Right cardiac atrium (tissue), 5 donors: ENCODE results near the gene PRKCE. TPM values are rescaled to one million over a fixed set of nuclear protein-coding genes. Genes with fewer than 3 reads are reported as not detected.

Experiments used
- ATAC-seq, 2 donors: fragments of 200-7000 bp; cut with Tn5 transposase; one replicate each; pipeline versions ENCODE4 v1.8.0 to v1.9.1; 2020; ENCODE audit warnings: moderate library complexity in 2 of 2, mild to moderate bottlenecking in 1 of 2
- DNase-seq, 3 donors: peaks; one replicate each; pipeline ENCODE4 v3.0.0-alpha.2; 2020
- H3K27ac ChIP-seq: one replicate; pipeline ENCODE4 v1.5.1; 2013; ENCODE audit warnings: mild to moderate bottlenecking, low read length, control low read depth, moderate library complexity
- H3K27me3 ChIP-seq: one replicate; pipeline ENCODE4 v1.6.1; 2013; ENCODE audit not compliant: control insufficient read depth, insufficient read depth
- H3K4me1 ChIP-seq: one replicate; pipeline ENCODE4 v1.6.1; 2013; ENCODE audit warnings: low read length; ENCODE audit not compliant: control insufficient read depth, insufficient read depth
- H3K4me3 ChIP-seq: one replicate; pipeline ENCODE4 v1.5.1; 2013; ENCODE audit warnings: low read length, control low read depth
- H3K9me3 ChIP-seq: one replicate; pipeline ENCODE4 v1.6.1; 2013; ENCODE audit warnings: low read length; ENCODE audit not compliant: control insufficient read depth
- WGBS: extraction: QIAGEN DNeasy Blood & Tissue Kit; methylation state at CpG from one replicate; pipeline ENCODE4 v1.1.7; 2013; 5-methylcytosine and 5-hydroxymethylcytosine counted together
- intact Hi-C, 4 donors: fragments of 100-400 bp; cut with DNase I; formaldehyde crosslinking; loops; one replicate each; pipeline versions ENCODE4 v1.11.0 to v1.14.0; 2022 to 2023
- polyA plus RNA-seq: library from polyadenylated mRNA; stranded (reverse); fragments of 200-250 nt; gene quantifications from one replicate; pipeline ENCODE4 v1.2.3, GENCODE V29; 2013
- total RNA-seq, 4 donors: library from RNA; stranded (reverse); fragmentation: NEBNext Ultra II Directional; extraction: Animal tissue kit (Norgen Biotek cat#: 25700); gene quantifications; one replicate each; pipeline ENCODE4 v1.2.1, GENCODE V29; 2021
- donor health status: healthy with polysubstance abuse.
- donor health status: DM: no; HTN: yes; CAD: no.
- donor health status: DM: no; HTN: no; CAD: no.
- donor health status: DM: no; HTN: yes; CAD: no; lungs with severe emphysema.
- donor health status: DM: yes; HTN: yes; CAD: no.

The PRKCE gene
- total and polyA plus RNA-seq, 5 donors = 5.5 to 19.7 (median 18.7) TPM

GRCh38 chr2:45979065-45979464 is 327.6 kb downstream of the PRKCE start:
- ATAC-seq = no peak
- DNase-seq = no peak
- 96% methylated on average over 4 of the region's 4 CpGs for WGBS
- H3K27ac ChIP-seq = no peak overlapping the region
- intact Hi-C loops = no loop called here
- no peak overlapping the region for H3K4me3 ChIP-seq
- no peaks in the 10 kb centered on the region for H3K9me3 ChIP-seq
- no peaks in the 10 kb centered on the region for H3K27me3 ChIP-seq
- no peaks in the 10 kb centered on the region for H3K4me1 ChIP-seq

GRCh38 chr2:45980161-45980865 is 328.8 kb downstream of the PRKCE start:
- intact Hi-C loops = no loop called here
- Histone ChIP-seq H3K4me1 (no peaks in the 10 kb centered on the region), H3K4me3 (no peak overlapping the region), H3K27ac (no peak overlapping the region), H3K9me3 (no peaks in the 10 kb centered on the region), H3K27me3 (no peaks in the 10 kb centered on the region)
- WGBS = 75% methylated on average over 11 of the region's 11 CpGs
- no peak for DNase-seq
- ATAC-seq = no peak

GRCh38 chr2:45981384-45981930 is 330.0 kb downstream of the PRKCE start:
- no peak overlapping the region for H3K27ac ChIP-seq
- ATAC-seq = no peak
- intact Hi-C loops = no loop called here
- no peaks in the 10 kb centered on the region for H3K9me3 ChIP-seq
- H3K4me1 ChIP-seq = no peaks in the 10 kb centered on the region
- H3K4me3 ChIP-seq = no peak overlapping the region
- H3K27me3 ChIP-seq = no peaks in the 10 kb centered on the region
- 80% methylated on average over 4 of the region's 4 CpGs for WGBS
- DNase-seq = no peak

- no peak for DNase-seq
- H3K27me3 ChIP-seq = no peaks in the 10 kb centered on the region
- no peaks in the 10 kb centered on the region for H3K9me3 ChIP-seq
- no peaks in the 10 kb centered on the region for H3K4me1 ChIP-seq
- ATAC-seq = no peak
- H3K4me3 ChIP-seq = no peak overlapping the region
- H3K27ac ChIP-seq = no peak overlapping the region
- WGBS = 98% methylated on average over 7 of the region's 7 CpGs
- intact Hi-C loops = no loop called here
Measured at GRCh38 chr2:45982096-45982495, 330.6 kb downstream of the PRKCE start.

- H3K9me3 ChIP-seq = no peaks in the 10 kb centered on the region
- H3K27ac ChIP-seq = no peak overlapping the region
- H3K4me3 ChIP-seq = no peak overlapping the region
- 87% methylated on average over 7 of the region's 7 CpGs for WGBS
- H3K4me1 ChIP-seq = no peaks in the 10 kb centered on the region
- intact Hi-C loops = no loop called here
- ATAC-seq (no peak), DNase-seq (no peak)
- H3K27me3 ChIP-seq = no peaks in the 10 kb centered on the region
Measured at GRCh38 chr2:45983213-45983612, 331.7 kb downstream of the PRKCE start.

GRCh38 chr2:45984366-45984765 is 332.9 kb downstream of the PRKCE start:
- no peak overlapping the region for H3K27ac ChIP-seq
- H3K9me3 ChIP-seq = no peaks in the 10 kb centered on the region
- no peaks in the 10 kb centered on the region for H3K27me3 ChIP-seq
- 98% methylated on average over 7 of the region's 7 CpGs for WGBS
- H3K4me3 ChIP-seq = no peak overlapping the region
- DNase-seq = no peak
- ATAC-seq = no peak
- intact Hi-C loops = no loop called here
- peaks cover 2% of the 10 kb centered on the region for H3K4me1 ChIP-seq

- peaks cover 2% of the 10 kb centered on the region for H3K4me1 ChIP-seq
- DNase-seq (no peak), ATAC-seq (no peak)
- WGBS = 78% methylated on average over 13 of the region's 13 CpGs
- no peaks in the 10 kb centered on the region for H3K9me3 ChIP-seq
- intact Hi-C loops = no loop called here
- no peak overlapping the region for H3K27ac ChIP-seq
- no peaks in the 10 kb centered on the region for H3K27me3 ChIP-seq
- no peak overlapping the region for H3K4me3 ChIP-seq
Measured at GRCh38 chr2:45984896-45985473, 333.5 kb downstream of the PRKCE start.

- peak in 1 of 2 donors; percentile 45 for ATAC-seq
- peak in 1 of 3 donors; percentile 41 for DNase-seq
- Histone ChIP-seq H3K4me1 (peaks cover 2% of the 10 kb centered on the region), H3K27me3 (no peaks in the 10 kb centered on the region), H3K9me3 (no peaks in the 10 kb centered on the region), H3K27ac (no peak overlapping the region), H3K4me3 (no peak overlapping the region)
- WGBS = 57% methylated on average over 5 of the region's 5 CpGs
- intact Hi-C loops = no loop called here
Measured at GRCh38 chr2:45986509-45986908, 335.0 kb downstream of the PRKCE start.

GRCh38 chr2:45987856-45988255 is 336.4 kb downstream of the PRKCE start:
- Histone ChIP-seq H3K4me1 (peaks cover 4% of the 10 kb centered on the region), H3K27ac (no peak overlapping the region), H3K27me3 (no peaks in the 10 kb centered on the region), H3K9me3 (no peaks in the 10 kb centered on the region), H3K4me3 (no peak overlapping the region)
- intact Hi-C loops = no loop called here
- WGBS = 73% methylated on average over 2 of the region's 2 CpGs
- ATAC-seq (no peak), DNase-seq (no peak)

GRCh38 chr2:45988879-45989278 is 337.4 kb downstream of the PRKCE start:
- ATAC-seq (no peak), DNase-seq (no peak)
- no peaks in the 10 kb centered on the region for H3K9me3 ChIP-seq
- WGBS = 93% methylated on average over 7 of the region's 7 CpGs
- no peaks in the 10 kb centered on the region for H3K27me3 ChIP-seq
- no peak overlapping the region for H3K27ac ChIP-seq
- intact Hi-C loops = no loop called here
- peaks cover 6% of the 10 kb centered on the region for H3K4me1 ChIP-seq
- no peak overlapping the region for H3K4me3 ChIP-seq

GRCh38 chr2:45990131-45990530 is 338.7 kb downstream of the PRKCE start:
- ATAC-seq (no peak), DNase-seq (no peak)
- Histone ChIP-seq H3K27ac (no peak overlapping the region), H3K4me3 (no peak overlapping the region), H3K9me3 (no peaks in the 10 kb centered on the region), H3K27me3 (no peaks in the 10 kb centered on the region), H3K4me1 (peaks cover 6% of the 10 kb centered on the region)
- WGBS = 86% methylated on average over 6 of the region's 6 CpGs
- intact Hi-C loops = loop anchor here in 1 of 4 donors (10.0 kb wide), 1 partner anchor 395 kb away; no protein-coding TSS in a partner anchor
